GM21786 (cell line): ENCODE measurements around the gene NFRKB.
"Not testable (repeated sequence)": the region's sequence is repeated elsewhere in the genome, so short reads cannot be mapped to it uniquely, and the experiment has no call there.

Source experiments
- ATAC-seq: cut with Tn5 transposase; IDR thresholded peaks from one replicate; pipeline ENCODE4 v1.9.1; 2021; ENCODE audit not compliant: unreplicated experiment

Gene NFRKB

GRCh38 chr11:129894278-129895125, 876 bp downstream of the NFRKB start:
- ATAC-seq = peak; percentile 16

DNA sequence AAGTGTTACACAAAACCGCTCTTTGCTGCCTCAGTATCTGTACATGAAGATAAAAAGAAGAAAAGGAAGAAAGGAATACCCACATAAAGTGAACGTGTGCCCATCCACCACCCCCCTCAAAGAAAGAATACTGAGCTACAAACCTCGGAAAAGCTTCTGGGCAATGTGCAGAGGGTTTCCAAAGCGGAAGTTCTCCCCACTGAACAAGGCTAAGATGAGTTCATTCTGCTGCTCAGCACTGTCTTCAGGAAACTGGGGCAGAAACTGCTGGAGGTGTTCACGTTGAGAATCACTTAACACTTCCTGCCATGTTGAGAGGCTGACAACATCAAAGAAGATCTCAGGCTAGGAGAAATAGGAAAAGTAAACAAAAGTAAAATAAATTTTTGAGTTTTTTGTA, 6.9 kb downstream of the NFRKB start:
- no peak for ATAC-seq

DNA sequence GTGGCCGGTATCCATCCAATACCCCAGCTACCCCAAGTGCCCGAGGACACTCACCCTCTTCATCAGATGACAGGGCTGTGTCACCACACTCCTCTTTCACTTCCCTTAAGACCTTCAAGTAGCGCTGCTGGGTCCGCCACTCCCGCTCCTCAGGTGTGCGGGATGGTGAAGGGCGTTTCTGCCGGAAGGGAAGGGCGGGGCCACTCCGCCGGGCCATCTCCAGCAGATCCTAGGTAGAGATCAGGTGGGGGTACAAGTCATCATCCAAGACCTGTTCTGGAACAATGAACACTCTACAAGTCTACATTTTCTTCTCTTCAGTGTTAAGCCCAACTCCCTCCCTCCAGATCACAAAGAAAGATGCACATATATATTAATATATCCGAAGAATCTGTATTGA, 10.0 kb downstream of the NFRKB start:
- no peak for ATAC-seq

- ATAC-seq = no peak
Observed at GRCh38 chr11:129884581-129884980, 10.8 kb downstream of the NFRKB start.

GRCh38 chr11:129881570-129882170, 13.7 kb downstream of the NFRKB start:
- ATAC-seq = peak; percentile 64

DNA sequence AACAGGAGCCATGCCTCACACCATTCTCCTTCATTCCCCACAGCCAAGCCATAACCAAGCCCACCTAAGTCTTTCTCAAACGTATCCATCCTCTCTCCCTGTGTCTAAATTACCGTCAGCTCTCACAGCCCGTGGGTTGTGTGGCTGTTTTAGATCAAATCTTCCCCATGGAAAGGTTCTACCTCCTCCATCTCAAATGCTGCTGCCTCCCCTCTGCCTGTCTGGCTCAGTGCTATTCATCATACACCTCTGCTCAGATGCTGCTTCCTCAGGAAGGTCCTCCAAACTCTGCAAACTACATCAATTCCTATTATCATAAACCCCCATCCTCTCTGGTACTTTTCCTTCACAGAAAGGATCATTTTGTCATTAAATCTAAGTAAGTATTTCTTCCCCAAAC, 15.1 kb downstream of the NFRKB start:
- no peak for ATAC-seq

GRCh38 chr11:129871914-129872313, 23.5 kb downstream of the NFRKB start:
- ATAC-seq = no peak

DNA sequence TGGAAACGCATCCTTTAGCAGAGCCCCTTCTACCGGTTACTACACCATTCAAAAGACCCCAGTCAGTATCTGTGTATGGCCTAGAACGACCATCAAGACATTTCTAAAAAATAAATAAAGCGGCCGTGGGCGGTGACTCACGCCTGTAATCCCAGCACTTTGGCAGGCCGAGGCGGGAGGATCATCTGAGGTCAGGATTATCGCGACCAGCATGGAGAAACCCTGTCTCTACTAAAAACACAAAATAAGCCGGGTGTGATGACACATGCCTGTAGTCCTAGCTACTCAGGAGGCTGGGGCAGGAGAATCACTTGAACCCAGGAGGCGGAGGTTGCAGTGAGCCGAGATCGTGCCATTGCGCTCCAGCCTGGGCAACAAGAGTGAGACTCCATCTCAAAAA, 26.8 kb downstream of the NFRKB start:
- not testable (repeated sequence) for ATAC-seq

- no peak for ATAC-seq
Observed at GRCh38 chr11:129866311-129866710, 29.1 kb downstream of the NFRKB start.

DNA sequence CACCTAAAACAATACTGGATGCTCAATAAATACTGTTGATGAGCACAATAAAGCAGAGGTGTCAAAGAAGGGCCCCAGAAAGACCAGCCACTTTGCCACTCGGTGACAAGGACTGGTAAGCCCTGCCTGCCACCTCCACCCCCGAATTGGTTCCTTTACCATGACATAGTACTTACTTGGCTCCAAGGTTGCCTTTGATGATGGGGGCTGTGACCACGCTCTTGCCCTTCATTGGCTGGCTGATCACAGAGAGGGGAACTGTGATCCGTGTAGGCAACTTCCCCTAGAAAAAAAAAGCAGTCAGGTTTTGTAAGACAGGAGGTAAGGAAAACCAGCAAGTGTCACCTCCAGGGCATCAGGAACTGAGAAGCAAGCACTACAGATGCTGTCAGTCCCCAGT, 29.7 kb downstream of the NFRKB start:
- no peak for ATAC-seq

DNA sequence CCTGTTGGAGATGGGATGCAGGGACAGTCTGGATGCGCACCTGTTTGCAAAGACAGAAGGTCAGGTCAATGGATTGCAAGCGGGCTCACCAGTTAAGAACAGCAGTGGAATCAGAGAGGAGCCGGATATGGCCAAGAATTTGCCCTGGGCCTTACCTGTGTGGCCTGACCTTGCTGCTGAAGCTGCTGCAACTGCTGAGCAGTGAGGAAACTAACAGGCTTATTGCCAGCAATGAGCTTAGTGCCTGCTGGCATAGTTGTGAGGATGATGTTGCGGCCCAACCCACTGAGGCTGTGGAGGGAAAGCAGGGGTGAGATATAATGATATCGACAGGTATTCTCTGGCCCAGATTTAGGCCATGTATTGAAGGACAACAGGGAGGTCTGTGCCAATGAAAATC, 30.6 kb downstream of the NFRKB start:
- ATAC-seq = no peak

GRCh38 chr11:129861702-129862522, 33.5 kb downstream of the NFRKB start:
- ATAC-seq = no peak

DNA sequence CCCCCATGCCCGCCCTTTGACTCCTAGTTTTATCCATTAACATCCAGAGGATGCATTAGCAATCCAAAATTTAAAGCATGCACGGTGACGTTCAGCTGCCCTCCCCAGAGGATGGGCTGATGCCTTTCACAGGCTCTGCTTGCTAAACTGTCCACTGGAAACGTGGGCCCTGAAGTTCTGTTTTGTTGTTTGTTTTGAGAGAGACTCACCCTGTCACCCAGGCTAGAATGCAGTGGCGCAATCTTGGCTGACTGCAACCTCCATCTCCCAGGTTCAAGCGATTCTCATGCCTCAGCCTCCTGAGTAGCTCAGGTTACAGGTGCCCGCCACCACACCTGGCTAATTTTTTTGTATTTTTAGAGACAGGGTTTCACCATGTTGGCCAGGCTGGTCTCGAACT, 39.3 kb downstream of the NFRKB start:
- ATAC-seq = no peak

DNA sequence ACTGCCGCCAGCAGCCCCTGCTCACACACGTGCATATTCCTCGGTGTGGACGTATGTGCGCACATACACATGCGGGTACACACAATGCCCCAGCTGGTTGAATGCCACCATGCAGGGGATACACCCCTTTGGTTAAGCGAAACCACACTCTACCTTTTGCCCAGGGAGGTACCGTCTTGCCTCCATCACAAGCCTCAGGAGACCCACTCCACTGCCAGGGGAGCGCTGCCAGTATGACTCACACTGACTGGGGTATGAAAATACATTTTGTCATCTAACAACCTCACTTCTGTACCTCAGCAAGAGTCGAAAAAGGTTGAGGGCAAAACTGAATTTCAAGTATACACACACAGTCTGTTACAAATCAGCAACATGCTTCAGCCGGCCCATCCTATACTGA, 40.3 kb downstream of the NFRKB start:
- ATAC-seq = no peak

- no peak for ATAC-seq
Observed at GRCh38 chr11:129854232-129854805, 41.1 kb downstream of the NFRKB start.

GRCh38 chr11:129853518-129854231, 41.7 kb downstream of the NFRKB start:
- no peak for ATAC-seq

DNA sequence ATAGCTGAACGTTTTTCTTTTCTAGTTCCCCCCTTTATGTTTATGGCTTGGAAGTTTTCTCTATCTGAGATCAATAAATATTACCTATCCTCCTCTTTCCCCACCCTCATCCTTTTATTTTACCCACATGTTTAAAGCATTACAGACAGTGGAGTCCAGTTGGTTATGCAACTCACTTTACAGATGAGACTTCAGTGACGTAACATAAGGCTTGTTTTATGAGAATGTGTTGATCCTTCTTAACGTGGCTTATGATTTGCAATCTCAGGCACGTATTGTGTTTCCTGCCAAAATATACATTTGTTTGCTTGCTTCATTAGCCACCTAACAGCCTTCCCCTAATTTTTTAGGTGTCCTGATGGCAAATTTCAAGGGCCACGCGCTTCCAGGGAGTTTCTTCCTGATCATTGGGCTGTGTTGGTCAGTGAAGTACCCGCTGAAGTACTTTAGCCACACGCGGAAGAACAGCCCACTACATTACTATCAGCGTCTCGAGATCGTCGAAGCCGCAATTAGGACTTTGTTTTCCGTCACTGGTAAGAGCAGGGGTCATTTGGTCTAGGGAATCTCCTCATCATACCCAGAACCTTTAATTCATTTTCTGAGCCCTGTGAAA, 43.1 kb downstream of the NFRKB start:
- ATAC-seq = no peak

DNA sequence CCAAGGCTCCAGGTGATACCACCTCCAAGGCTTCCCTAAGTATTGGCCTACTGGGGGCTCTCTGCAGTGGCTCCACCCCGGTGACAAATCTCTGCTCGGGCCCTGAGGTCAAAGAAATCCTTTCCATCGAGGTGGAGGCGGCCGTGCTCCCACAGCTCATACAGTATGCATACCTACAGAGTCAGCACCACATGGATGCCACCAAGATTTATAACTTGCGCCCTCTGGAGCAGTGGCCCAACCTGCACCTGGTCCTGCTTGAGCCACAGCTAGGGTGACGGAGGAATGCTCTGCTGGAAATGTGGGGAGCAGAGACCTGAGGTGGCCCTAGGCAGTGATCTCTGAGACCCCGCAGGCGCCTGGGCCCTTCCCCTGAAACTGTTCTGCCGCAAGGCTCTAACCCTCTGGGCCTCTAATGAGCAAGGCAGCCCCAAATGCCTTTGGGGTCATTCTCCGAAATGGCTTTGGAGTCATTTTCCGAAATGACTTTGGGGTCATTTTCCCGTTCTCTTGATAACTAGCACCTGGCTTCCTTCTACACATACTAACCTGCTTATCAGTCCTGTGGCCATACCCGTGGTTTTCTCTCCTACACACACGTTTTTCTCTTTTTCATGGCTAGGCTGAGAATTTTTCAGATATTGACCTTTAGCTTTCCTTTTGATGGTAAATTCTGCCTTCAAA, 45.8 kb downstream of the NFRKB start:
- ATAC-seq = no peak

GRCh38 chr11:129847361-129847760, 48.0 kb downstream of the NFRKB start:
- ATAC-seq = not testable (repeated sequence)
